NCI-H2107 treated with DMSO at 0.1 percent for 48 hours (cell line): ENCODE data around the gene TNFRSF9.
"Not testable (repeated sequence)": the region's sequence is repeated elsewhere in the genome, so short reads cannot be mapped to it uniquely, and the experiment has no call there.

Experiments used
- DNase-seq: peaks from one replicate; lab custom pipeline; 2025; ENCODE audit not compliant: unreplicated experiment; lab: John Stamatoyannopoulos, UW

TNFRSF9 gene

DNA sequence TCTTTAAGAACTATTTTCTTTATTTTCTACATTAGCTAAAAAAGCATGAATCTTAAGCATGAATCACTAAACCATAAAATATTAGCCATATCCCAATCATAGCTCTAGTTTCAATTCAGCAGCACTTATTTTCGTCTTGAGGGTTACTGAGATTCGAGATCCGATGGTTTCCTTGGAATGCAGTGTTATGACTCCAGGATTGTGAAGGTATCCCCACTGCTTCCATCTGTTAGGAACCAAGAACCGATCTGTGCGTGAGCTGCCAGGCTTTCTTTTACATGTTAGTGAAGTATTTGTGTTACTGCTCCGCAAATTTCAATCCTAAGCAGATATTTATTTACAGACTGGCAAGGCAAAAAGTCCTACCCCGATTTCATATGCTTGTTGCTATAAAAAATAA, 18.8 kb downstream of the TNFRSF9 start:
- DNase-seq = no peak

DNA sequence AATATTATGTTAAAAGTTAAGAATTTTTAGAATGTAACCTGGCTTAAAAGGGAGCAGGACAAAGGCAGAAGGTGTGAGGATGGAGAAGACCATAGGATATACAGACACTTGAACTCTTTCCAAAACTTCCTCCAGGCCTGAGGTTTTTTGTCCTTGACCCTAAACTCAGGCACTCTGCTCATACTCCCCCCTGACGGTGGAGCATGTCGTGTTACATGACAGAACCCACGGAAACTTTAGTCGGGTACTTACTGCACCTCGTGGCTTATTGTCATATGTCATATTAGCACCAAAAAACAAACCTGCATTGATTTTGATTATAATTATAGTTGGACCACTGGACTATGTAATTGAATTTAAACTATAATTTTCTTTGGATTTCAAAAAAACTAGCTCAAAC, 20.8 kb downstream of the TNFRSF9 start:
- DNase-seq = no peak

DNA sequence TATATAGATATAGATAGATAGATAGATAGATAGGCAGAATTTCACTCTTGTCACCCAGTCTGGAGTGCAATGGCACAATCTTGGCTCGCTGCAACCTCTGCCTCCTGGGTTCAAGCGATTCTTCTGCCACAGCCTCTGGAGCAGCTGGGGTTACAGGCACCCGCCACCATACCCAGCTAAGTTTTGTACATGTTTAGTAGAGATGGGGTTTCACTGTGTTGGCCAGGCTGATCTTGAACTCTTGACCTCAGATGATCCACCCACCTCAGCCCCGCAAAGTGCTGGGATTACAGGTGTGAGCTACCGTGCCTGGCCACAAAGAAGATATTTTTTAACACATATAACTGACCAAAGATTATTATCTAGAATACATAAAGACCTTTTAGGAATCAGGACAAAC, 22.7 kb downstream of the TNFRSF9 start:
- not testable (repeated sequence) for DNase-seq

DNA sequence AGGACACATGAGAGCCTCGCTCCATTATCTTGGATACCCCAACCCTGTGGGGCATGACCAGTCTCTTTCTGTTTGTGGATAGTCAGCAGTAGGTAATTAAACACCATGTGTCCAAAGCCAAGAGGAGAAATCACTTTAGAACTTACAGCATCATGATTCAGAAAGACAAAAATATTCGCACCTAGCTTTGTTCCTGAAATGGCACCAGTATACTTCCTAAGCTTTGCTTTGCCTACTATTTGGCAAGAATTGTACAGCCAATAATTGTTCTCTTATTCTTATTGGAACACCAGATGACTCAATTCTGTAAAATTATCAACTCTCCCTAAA, 24.2 kb downstream of the TNFRSF9 start:
- no peak for DNase-seq

DNA sequence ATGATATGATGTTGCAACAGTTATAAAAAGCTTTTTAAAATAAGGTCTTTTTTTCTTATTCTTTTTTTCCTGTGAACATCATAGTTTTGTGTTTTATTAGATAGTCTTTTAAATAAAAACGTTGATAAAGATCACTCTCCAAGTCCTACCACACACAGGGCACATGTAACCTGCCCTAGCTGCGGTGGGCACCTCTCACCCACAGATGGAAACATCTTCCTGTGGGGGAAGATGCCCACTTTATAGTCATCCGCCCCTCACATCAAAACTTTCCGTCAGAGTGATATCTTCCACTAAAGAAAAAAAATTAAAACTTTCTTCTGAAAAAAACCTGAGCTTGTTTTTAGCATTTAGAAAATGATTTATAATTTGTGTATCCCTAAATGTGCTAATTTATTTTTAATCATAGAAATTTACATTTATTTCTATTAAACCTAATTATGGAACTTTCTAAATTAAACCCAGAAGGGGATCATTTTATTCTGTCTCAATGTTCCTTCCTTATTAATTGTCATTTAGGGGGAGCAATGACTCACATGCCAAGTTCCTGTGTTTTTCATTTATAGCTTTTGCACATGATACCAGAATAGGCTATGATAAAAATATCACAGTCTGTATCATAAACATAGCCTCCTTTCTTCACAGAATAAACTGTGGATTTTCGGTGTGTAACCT, 24.7 kb downstream of the TNFRSF9 start:
- DNase-seq = no peak

DNA sequence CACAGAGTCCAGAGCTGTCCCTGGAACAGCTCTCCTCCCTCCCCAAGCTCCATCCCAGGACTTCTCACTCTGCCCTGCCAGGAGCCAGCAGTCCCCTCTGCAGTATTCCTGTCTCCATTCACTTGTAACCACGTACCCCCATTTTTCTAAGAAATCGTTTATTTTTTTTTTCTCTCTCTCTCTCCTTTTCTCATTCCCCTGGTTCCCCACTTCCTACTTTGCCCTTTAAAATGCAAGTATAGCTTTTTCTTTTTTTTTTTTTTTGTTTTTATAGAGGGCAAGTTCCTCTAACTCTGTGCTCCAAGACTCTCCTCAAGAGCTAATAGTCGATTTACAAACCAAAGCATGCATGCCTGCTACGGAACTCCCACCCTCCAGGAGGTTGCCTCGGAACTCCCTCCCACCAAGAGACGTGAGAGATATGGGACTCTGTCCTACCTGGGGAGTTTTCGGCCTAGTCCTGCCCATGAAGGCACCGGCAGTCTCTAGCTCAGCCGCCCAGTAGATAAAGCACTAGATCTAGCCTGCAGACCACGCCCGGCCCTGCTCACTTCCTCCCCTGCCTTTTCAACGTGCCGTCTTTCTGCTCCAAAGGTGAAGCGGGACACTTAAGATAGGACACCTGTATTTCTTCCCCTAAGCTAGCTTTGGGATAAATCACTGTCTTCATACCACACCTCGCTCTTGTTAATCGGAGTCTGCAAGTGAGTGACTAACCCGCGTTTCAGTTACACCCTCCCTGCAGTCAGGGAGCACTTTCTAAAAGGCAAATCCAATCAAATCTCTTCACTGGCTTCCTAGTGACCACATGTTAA, 27.7 kb downstream of the TNFRSF9 start:
- no peak for DNase-seq

DNA sequence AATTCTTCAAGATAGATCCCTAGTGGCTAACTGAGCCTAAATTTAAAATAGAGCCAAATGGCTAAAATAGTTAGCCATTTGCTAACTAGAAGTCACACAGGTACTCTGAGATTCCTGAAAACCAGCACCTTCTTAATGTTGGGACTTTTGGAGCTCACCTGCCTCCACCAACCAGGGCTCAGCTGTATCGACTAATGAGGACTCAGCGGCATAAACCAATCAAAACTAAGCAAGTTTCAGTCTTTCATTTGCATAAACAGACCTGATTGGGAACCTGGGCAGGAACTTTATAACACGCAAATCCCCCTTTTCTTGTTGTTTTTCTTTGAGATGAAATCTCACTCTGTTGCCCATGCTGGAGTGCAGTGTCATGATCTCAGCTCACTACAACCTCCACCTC, 28.5 kb downstream of the TNFRSF9 start:
- no peak for DNase-seq

DNA sequence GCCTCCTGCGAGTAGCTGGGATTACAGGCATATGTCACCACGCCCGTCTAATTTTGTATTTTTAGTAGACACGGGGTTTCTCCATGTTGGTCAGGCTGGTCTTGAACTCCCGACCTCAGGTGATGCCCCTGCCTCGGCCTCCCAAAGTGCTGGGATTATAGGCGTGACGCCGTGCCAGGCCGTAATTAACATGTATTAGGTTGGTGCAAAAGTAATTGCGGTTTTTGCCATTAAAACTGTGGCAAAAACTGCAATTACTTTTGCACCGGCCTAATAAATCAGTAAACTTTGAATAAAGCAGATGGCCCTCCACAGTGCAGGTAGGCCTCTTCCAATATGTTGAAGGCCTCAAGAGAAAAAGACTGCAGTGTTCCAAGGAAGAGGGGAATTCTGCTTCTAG, 35.4 kb downstream of the TNFRSF9 start:
- no peak for DNase-seq

DNA sequence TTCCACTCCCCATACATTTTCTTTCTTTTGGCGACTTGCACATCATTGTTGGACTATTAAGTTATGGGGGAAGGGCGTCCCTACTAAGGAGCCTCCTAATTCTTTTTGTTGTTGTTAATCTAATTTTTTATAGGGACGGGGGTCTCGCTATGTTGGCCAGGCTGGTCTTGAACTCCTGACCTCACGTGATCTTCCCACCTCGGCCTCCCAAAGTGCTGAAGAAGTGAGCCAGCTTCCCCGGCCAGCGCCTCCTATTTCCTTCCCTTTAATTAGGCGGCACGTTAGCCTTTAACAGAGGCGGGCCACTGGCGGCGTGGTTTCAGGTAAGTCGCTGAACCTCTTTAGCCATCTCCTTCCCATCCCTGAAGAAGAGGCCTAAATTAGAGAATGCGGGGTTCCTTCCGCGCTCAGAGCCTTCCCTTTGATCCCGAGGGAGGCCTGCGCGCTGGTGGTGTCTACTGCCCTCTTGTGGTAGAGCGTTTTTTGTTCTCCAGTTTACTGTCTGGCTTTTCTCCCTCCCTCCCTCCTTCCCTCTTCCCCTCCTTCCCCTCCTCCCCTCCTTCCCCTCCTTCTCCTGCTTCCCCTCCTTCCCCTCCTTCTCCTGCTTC, 38.1 kb downstream of the TNFRSF9 start:
- peak; percentile 10 for DNase-seq

DNA sequence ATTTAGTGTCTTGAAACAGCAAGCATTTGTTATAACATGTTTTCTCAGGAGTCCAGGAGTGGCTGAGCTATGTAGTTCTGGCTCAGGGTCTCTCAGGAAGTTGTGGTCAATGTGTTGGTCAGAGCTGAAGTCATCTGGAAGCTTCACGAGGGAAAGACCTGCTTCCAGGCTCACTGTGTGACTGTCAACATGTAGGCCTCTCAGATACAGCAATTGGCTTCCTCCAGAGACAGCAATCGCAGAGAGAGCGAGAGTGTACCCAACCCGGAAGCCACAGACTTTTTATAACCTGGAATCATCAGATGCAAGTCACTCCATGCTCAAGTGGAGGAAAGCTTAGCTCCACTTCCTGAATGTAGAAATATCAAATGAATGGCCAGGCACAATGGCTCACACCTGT, 40.9 kb downstream of the TNFRSF9 start:
- no peak for DNase-seq

DNA sequence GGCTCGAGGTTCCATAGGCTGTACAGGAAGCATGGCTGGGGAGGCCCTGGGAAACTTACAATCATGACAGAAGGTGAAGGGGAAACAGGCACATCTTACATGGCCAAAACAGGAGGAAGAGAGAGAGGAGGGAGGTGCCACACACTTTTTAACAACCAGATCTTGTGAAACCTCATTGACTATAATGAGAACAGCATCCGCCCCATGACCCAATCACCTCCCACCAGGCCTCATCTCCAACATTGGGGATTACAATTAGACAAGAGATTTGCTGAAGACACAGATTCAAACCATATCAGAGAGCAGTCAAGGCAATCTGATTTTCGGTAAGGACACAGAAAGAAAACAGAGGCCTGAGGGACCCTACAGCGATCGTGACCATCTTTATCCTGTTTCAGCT, 41.7 kb downstream of the TNFRSF9 start:
- DNase-seq = no peak

DNA sequence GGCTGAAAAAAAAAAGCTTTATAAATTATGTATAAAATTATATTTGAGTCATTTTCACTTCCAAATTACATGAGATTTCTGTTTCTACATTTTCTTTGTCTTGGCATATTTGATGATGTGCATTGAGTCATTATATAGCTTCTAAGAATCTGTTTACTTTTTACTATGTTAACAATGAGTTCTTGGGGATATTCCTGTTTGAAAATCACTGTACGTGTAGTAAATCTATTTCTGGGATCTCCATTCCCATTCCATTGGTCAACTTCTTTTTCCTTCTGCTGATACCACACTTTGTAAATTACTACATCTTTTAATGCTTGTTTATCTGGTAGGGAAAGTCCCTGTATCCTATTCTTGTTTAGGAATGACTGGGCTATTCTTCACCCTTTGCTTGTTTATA, 43.6 kb downstream of the TNFRSF9 start:
- no peak for DNase-seq

DNA sequence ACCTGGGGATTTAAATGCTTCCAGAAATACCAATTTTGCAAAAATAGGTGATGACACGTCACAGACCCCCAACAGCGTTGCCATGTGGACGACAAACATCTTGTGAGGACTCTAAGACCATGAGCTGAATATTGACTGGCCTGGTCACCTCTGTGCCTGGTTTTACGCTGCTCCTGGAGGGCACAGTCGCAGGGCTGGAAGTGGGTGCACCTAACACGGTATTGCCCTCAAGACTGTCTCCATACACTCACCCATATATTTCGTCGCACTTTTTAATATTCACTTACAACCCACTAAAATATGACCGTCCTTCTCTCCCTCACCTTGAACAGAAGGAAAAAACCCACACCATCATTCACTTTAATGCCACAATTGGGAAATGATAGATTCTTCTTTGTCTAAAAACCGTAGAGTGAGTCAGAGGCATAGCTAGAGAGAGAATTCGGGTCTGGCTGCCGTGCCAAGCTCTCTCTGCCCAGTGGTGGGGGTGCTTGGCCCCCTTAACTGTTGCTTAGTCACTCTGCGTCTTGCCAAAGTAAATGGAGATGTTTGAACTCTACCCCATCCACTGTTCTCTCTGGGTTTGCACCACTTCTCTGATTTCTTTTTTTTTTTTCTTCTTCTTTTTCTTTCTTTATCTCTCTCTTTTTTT, 47.0 kb downstream of the TNFRSF9 start:
- DNase-seq = no peak

DNA sequence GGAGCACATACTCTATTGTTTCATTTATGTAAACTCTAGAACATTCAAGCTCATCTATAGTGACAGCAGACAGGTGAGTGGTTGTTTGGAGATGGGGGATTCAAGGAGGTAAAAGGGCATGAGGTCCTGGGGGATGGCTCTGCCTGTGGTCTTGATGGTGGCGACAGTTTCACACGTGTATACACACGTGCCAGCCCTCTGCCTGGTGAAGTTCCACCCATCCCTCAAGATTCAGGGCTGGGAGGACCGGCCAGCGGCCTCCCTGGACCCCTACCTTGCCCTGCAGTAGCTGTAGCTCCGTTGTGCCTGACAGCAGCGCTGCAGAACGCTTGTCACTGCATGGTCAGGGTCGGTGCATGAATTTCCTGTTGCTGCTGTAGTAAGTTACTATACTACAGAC, 48.8 kb downstream of the TNFRSF9 start:
- no peak for DNase-seq

DNA sequence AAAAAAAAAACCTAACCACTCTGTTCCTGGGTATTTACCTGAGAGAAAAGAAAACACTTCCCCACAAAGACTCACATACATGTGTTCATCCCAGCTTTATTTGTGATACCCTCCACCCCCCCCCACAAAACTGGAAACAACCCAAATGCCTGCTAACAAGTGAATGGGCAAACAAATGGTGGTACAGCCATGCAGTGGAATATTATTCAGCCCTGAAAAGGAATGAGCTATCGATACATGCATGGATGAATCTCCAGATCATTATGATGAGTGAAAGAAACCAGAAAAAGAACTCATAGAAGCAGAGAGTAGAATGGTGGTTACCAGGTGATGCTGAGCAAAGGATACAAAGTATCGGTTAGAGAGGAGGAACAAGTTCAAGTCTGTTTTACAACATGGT, 49.8 kb downstream of the TNFRSF9 start:
- no peak for DNase-seq

DNA sequence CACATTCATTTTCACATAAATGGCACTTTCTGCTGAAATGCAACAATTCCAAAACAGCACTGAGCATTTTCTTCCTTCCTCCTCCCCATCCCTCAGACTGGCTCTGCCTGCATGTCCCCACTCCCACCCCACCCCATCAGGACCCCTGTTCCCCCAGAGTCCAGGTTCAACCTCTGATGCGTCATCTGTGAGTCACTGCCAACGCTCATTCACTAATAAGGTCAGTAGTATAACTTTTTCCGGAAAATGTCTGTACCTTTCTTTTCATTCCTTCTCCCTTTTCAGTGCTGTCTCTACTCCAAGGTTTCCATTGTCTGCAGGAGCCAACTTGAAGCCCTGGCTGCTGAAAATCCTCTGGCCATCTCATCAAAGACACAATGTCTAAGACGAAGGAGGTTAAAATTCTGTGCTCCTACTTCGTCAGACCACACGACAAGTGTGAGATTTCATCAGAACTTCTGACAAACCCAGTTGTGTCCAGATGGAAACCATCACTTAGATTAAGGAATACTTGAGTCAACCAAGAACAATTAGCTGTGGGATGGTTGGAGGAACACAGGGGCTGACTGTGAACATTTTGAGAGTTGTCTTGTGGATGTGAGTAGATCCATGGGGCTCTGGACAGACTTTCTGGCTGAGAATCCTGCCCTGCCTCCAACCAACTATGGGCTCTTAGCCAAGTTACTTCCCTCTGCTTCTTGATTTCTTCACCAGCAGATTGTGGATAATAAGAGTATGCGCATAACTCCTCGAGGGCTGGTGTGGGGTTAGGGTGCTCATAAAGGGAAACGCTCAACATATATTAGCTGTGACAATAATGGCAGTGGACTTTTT, 52.2 kb downstream of the TNFRSF9 start:
- DNase-seq = no peak

DNA sequence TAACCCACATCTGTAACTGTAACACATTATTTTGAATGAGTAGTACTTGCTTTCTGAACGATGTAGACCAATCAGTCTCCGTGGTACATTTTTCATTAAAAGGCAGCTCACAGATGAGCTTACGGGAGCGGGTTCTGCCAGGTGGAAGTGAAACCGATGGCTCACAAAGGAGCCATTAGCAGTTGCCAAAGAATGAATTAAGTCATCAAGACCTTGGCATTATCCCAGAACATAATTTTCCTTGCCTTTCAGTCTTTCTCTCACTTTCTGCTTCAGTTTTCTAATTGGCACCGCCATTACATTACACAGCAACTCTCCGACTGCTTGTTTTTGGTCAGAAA, 54.3 kb downstream of the TNFRSF9 start:
- no peak for DNase-seq

DNA sequence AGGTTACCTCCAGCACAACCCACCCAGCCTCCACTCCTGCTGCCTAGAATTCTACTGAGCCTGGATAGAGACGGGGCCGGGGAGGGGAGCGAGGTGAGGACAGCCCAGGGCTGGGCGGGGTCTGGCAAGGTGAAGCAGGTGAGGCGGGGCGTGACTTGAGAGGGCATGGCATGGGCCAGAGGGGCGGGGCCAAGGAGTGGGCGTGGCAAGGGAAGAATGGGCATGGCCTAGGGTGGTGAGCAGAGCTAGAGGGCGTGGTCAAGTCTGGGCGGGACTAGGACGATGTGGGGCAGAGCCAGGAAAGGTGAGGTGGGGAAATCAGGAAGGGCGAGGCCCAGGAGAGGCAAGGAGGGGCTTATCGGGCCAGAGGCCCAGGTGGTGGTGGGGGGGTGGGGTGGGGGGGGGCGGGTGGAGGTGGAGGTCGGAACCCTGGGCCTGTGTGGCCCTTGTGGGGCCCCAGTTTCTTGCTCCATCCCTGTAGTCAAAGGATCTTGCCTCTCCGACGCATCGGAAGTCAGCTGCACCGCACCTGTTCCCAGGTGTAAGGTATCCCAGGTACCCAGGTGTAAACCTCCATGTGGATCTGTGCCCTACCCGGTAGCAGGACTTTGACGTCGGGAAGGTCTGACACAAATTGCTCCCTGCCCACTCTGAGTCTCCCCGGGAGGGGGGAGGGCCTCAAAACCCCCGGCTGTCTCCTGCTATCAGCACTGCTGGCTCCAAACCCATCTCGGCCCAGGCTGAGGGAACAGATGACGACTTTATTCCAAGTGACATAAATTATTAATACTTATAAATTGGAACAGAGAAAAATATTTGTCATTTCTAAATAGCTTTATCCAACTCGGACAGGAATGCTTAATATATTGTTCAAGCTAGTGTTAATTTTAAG, 54.9 kb downstream of the TNFRSF9 start:
- DNase-seq = no peak

DNA sequence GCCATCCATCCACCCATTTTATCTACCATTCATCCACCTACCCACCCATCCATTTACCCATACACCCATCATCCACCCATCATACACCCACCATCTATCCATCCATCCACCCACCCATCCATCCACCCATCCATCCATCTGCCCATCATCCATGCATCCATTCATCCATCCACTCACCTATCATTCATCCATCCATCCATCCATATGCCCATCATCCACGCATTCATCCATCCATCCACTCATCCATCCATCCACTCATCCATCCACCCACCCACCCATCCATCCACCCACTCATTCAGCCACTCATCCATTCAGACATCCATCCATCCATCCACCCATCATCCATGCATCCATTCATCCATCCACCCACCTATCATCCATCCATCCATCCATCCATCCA, 55.9 kb downstream of the TNFRSF9 start:
- no peak for DNase-seq

DNA sequence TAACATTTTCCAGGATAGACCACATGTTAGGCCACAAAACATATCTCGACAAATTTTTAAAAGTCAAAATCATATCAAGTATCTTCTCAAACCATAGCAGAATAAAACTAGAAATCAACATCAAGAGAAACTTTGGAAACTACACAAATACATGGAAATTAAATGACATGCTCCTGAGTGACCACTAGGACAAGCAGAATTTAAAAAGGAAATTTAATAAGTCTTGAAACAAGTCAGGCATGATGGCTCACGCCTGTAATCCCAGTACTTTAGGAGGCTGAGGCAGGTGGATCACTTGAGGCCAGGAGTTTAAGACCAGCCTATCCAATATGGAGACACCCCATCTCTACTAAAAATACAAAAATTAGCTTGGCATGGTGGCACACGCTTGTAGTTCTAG, 61.4 kb downstream of the TNFRSF9 start:
- no peak for DNase-seq
